HT1080 (cell line): ENCODE data around the gene BPNT1. TPM values are rescaled to one million over a fixed set of nuclear protein-coding genes. Genes with fewer than 3 reads are reported as not detected.
A peak's percentile ranks its signal among the peaks of the same experiment; 100 is the strongest.
"Not testable (repeated sequence)": the region's sequence is repeated elsewhere in the genome, so short reads cannot be mapped to it uniquely, and the experiment has no call there.

ENCODE experiments used
- DNase-seq: peaks from one replicate; pipeline ENCODE4 v3.0.0-alpha.2; 2015; ENCODE audit warnings: low read depth
- total RNA-seq: library from RNA; depleted of rRNA; stranded (reverse); fragments of >200 nt; shearing (Covaris generic); gene quantifications from 2 replicates; pipeline ENCODE4 v1.2.3, GENCODE V29; 2014

The BPNT1 gene
- total RNA-seq, 1 experiment from 2014 or later, result 29.2 TPM

GRCh38 chr1:220084460-220084859, 5.1 kb downstream of the BPNT1 start:
- no peak for DNase-seq

GRCh38 chr1:220077887-220078286, 11.7 kb downstream of the BPNT1 start:
- no peak for DNase-seq

- DNase-seq, result no peak
These were observed 12.5 kb downstream of the BPNT1 start for GRCh38 chr1:220076861-220077762.

- peak; percentile 58 for DNase-seq
These were observed 22.1 kb downstream of the BPNT1 start for GRCh38 chr1:220067269-220068204.

GRCh38 chr1:220062629-220063028, 27.0 kb downstream of the BPNT1 start:
- no peak for DNase-seq

- no peak for DNase-seq
These were observed 28.7 kb downstream of the BPNT1 start for GRCh38 chr1:220060876-220061275.

- DNase-seq, result no peak
These were observed 33.2 kb downstream of the BPNT1 start for GRCh38 chr1:220056374-220056773.

GRCh38 chr1:220046052-220046930, 43.3 kb downstream of the BPNT1 start, which contains the start of gene EPRS1:
Gene EPRS1, minus strand, starts transcription at chr1:220046505. Its CDS starts 117 bp downstream, at chr1:220046388.
- peak; percentile 97 for DNase-seq

GRCh38 chr1:220045356-220046051, 44.1 kb downstream of the BPNT1 start:
- peak; percentile 7 for DNase-seq

GRCh38 chr1:220044678-220045355, 44.8 kb downstream of the BPNT1 start:
- no peak for DNase-seq

GRCh38 chr1:220043646-220044045, 45.9 kb downstream of the BPNT1 start:
- DNase-seq, result no peak

- DNase-seq, result no peak
These were observed 49.5 kb downstream of the BPNT1 start for GRCh38 chr1:220040028-220040596.

GRCh38 chr1:220038640-220039039, 50.9 kb downstream of the BPNT1 start:
- no peak for DNase-seq

- not testable (repeated sequence) for DNase-seq
These were observed 51.8 kb downstream of the BPNT1 start for GRCh38 chr1:220037810-220038209.

GRCh38 chr1:220032911-220033310, 56.7 kb downstream of the BPNT1 start:
- no peak for DNase-seq

GRCh38 chr1:220031287-220031686, 58.3 kb downstream of the BPNT1 start:
- no peak for DNase-seq

- DNase-seq, result no peak
These were observed 61.2 kb downstream of the BPNT1 start for GRCh38 chr1:220028346-220028895.

GRCh38 chr1:220019071-220019470, 70.5 kb downstream of the BPNT1 start:
- no peak for DNase-seq

- DNase-seq, result no peak
These were observed 76.1 kb downstream of the BPNT1 start for GRCh38 chr1:220013497-220013896.
